Small intestine (tissue), 7 donors: Measurements from ENCODE around the gene ABHD17C. TPM values are rescaled to one million over a fixed set of nuclear protein-coding genes. Genes with fewer than 3 reads are reported as not detected.

Source experiments
- DNase-seq, 2 donors: peaks; one replicate each; pipeline versions ENCODE4 v3.0.0 to v3.0.0-alpha.2; 2013
- FAIRE-seq: peaks from 2 replicates; lab custom pipeline; 2012; peaks lifted over from hg19 to GRCh38; lab: Jason Lieb, UNC
- H3K27ac ChIP-seq, 3 donors: one replicate each; pipeline ENCODE4 v1.5.1; 2013; ENCODE audit warnings: low read length in 2 of 3, mild to moderate bottlenecking in 2 of 3, control low read depth in 1 of 3, inconsistent platforms in 1 of 3, low read depth in 1 of 3, moderate library complexity in 1 of 3
- H3K27me3 ChIP-seq, 3 donors: one replicate each; pipeline ENCODE4 v1.6.1; 2013; ENCODE audit warnings: low read length in 3 of 3, inconsistent platforms in 1 of 3; ENCODE audit not compliant: control insufficient read depth in 3 of 3, insufficient read depth in 3 of 3
- H3K36me3 ChIP-seq, 3 donors: one replicate each; pipeline ENCODE4 v1.6.1; 2013; ENCODE audit warnings: low read length in 3 of 3, inconsistent platforms in 1 of 3, low read depth in 1 of 3, mild to moderate bottlenecking in 1 of 3, moderate library complexity in 1 of 3; ENCODE audit not compliant: control insufficient read depth in 3 of 3, insufficient read depth in 2 of 3
- H3K4me1 ChIP-seq, 3 donors: one replicate each; pipeline ENCODE4 v1.6.1; 2013; ENCODE audit warnings: low read length in 2 of 3, inconsistent platforms in 1 of 3, low read depth in 1 of 3, mild to moderate bottlenecking in 1 of 3, moderate library complexity in 1 of 3; ENCODE audit not compliant: control insufficient read depth in 3 of 3, insufficient read depth in 2 of 3
- H3K4me3 ChIP-seq, 3 donors: one replicate each; pipeline ENCODE4 v1.5.1; 2013; ENCODE audit warnings: low read length in 3 of 3, control low read depth in 1 of 3, inconsistent platforms in 1 of 3, low read depth in 1 of 3, mild to moderate bottlenecking in 1 of 3, moderate library complexity in 1 of 3
- H3K9me3 ChIP-seq, 2 donors: one replicate each; pipeline ENCODE4 v1.6.1; 2013; ENCODE audit warnings: low read depth in 1 of 2, low read length in 1 of 2; ENCODE audit not compliant: control insufficient read depth in 2 of 2, insufficient read depth in 1 of 2
- WGBS, 3 donors: extraction: QIAGEN DNeasy Blood & Tissue Kit; methylation state at CpG; one replicate each; pipeline ENCODE4 v1.1.7; 2013; 5-methylcytosine and 5-hydroxymethylcytosine counted together
- polyA plus RNA-seq, 4 donors: library from polyadenylated mRNA; stranded (reverse) in 3 of 4; unstranded in 1 of 4; fragments of 200-250 nt in 3 of 4; fragments of 120-200 nt in 1 of 4; gene quantifications; one replicate each; pipeline versions ENCODE4 v1.2.1 to v1.2.3, GENCODE V29; 2013
- donor health status: healthy with polysubstance abuse.
- donor health status: control.
- donor health status: control.
- donor health status: Bipolar disorder and iron deficiency.
- donor health status: healthy.

Gene ABHD17C
- polyA plus RNA-seq, 4 donors: 27.6 to 70.0 (median 33.9) TPM

DNA sequence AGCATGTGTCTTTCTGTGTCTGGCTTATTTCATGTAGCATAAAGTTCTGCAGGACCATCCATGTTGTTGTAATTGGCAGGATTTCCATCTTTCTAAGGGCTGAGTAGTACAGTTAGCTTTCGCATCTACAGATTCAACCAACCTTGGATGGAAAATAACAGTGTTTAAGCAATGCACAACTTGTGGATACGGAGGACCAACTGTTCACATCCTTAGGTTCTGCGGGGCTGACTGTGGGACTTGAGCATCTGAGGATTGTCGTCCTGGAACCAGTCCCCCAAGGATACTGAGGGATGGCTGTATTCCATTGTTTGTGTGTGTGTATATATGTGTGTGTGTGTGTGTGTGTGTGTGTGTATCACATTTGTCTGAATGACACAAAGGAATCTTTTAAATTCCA lies 27.7 kb downstream of the ABHD17C start:
- H3K9me3 ChIP-seq: no peaks in the 10 kb centered on the region
- H3K27me3 ChIP-seq: no peaks in the 10 kb centered on the region
- FAIRE-seq: no peak
- H3K4me3 ChIP-seq: no peak overlapping the region
- peaks cover 0 to 13% (median 0%) of the 10 kb centered on the region in 3 donors for H3K36me3 ChIP-seq
- WGBS, 3 donors: 87 to 93% (median 91%) methylated on average over 4 of the region's 4 CpGs
- DNase-seq: no peak
- no peak overlapping the region for H3K27ac ChIP-seq
- no peaks in the 10 kb centered on the region for H3K4me1 ChIP-seq

- H3K9me3 ChIP-seq: no peaks in the 10 kb centered on the region
- WGBS, 3 donors: 79 to 82% (median 80%) methylated on average over 4 of the region's 4 CpGs
Measured at GRCh38 chr15:80727196-80727595, 32.1 kb downstream of the ABHD17C start.

DNA sequence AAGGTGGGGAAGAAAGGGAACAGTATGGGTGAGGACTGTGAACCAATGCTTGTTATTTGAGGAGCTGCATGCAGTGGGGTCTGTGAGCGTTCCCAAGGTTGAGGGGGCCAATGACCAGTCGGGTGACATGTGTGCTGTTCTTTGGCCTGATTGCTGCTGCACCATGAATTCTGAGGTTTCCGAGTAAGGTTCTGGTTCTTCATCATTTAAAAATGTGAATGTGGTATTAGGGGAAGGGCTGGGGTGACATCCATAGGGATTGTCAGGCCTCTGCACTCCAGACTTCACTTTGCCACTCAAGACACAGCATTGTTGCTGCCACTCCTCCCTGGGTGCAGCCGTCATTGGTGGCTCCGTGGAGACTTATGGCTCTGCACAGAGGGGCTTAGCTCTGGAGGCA lies 32.5 kb downstream of the ABHD17C start:
- FAIRE-seq (no peak), DNase-seq (no peak)
- Histone ChIP-seq H3K27me3 (no peaks in the 10 kb centered on the region), H3K4me1 (no peaks in the 10 kb centered on the region), H3K9me3 (no peaks in the 10 kb centered on the region), H3K27ac (no peak overlapping the region), H3K4me3 (no peak overlapping the region), H3K36me3 (peaks cover 0 to 14% (median 0%) of the 10 kb centered on the region in 3 donors)
- WGBS, 3 donors: 85 to 89% (median 85%) methylated on average over 5 of the region's 5 CpGs

More at GRCh38 chr15:80727196-80727595, 32.1 kb downstream of the ABHD17C start:
- no peak overlapping the region for H3K27ac ChIP-seq
- peaks cover 0 to 13% (median 0%) of the 10 kb centered on the region in 3 donors for H3K36me3 ChIP-seq
- H3K4me1 ChIP-seq: no peaks in the 10 kb centered on the region
- no peak for FAIRE-seq
- DNase-seq: no peak
- no peaks in the 10 kb centered on the region for H3K27me3 ChIP-seq
- no peak overlapping the region for H3K4me3 ChIP-seq

DNA sequence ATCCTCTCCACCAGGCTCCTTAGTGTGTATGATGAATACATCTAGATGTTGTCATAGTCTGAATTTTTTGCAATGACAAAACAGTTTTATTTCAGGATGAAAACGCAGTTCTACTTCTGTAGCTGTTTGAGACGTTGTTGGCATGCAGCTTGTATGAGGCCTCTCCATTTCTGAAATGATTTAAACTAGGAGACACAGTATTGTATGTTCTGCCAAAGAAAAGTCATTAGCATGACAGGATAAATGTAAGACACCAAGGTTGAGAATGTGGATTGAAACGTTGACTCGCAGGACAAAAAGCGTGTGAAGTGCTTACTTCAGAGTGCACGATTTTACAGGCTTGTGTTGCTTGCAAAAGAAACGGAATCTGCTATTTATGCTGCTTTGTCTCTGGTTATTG lies 35.3 kb downstream of the ABHD17C start:
- Histone ChIP-seq H3K27me3 (no peaks in the 10 kb centered on the region), H3K4me1 (peaks cover 0 to 7% (median 0%) of the 10 kb centered on the region in 3 donors), H3K4me3 (no peak overlapping the region), H3K9me3 (no peaks in the 10 kb centered on the region), H3K27ac (no peak overlapping the region), H3K36me3 (peaks cover 0 to 23% (median 0%) of the 10 kb centered on the region in 3 donors)
- 84 to 89% (median 88%) methylated on average over 7 of the region's 7 CpGs for WGBS, 3 donors
- DNase-seq (no peak), FAIRE-seq (no peak)

GRCh38 chr15:80730926-80731325 lies 35.8 kb downstream of the ABHD17C start:
- Histone ChIP-seq H3K27ac (no peak overlapping the region), H3K9me3 (no peaks in the 10 kb centered on the region), H3K4me1 (peaks cover 0 to 7% (median 0%) of the 10 kb centered on the region in 3 donors), H3K36me3 (peaks cover 0 to 19% (median 0%) of the 10 kb centered on the region in 3 donors), H3K27me3 (no peaks in the 10 kb centered on the region), H3K4me3 (no peak overlapping the region)
- 67 to 88% (median 72%) methylated on average over 6 of the region's 6 CpGs for WGBS, 3 donors
- DNase-seq (no peak), FAIRE-seq (no peak)

DNA sequence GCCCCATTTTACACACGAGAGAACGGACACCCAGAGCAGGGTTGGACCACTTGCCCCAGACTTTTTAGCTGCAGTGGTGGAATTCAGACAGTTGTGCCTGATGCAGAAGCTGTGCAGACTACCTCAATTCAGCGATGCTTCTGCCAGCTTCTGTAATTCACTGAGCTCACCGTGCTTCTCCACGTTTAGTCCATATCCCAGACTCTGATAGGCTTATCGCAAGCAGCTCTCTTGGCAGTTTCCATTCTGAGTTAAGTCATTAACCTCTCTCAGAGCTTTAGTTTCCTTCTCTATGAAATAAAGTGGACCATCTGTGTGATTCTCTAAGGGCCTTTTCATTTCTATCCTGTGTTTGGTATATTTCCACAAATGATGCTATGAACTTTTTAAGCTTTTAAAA lies 37.1 kb downstream of the ABHD17C start:
- WGBS, 3 donors: 71 to 75% (median 73%) methylated on average over 6 of the region's 6 CpGs
- H3K36me3 ChIP-seq: peaks cover 0 to 21% (median 0%) of the 10 kb centered on the region in 3 donors
- H3K27me3 ChIP-seq: no peaks in the 10 kb centered on the region
- no peak overlapping the region for H3K4me3 ChIP-seq
- FAIRE-seq (no peak), DNase-seq (no peak)
- peaks cover 0 to 3% of the 10 kb centered on the region in 2 donors for H3K9me3 ChIP-seq
- H3K4me1 ChIP-seq: peaks cover 0 to 13% (median 0%) of the 10 kb centered on the region in 3 donors
- H3K27ac ChIP-seq: no peak overlapping the region

DNA sequence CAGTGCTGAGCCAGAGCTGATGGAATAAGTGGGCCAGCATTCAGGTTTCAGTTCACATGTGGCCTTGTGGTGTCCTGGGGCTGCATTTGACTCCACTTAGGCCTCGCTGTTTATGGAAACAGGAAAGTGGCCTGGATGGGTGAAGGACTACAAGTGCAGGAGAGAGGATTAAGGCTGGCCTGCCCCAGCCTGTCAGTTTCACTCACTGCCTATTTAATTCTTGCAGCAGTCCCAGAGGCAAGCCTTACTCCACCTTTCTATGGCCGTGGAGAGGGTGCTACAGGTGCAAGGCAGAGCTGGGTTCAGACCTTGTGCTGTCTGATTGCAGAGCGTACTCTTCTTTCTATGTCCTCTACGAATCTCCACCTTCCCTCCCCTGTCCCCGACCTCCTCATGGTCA lies 37.7 kb downstream of the ABHD17C start:
- 75 to 86% (median 85%) methylated on average over 5 of the region's 5 CpGs for WGBS, 3 donors
- FAIRE-seq (no peak), DNase-seq (no peak)
- H3K9me3 ChIP-seq: peaks cover 0 to 3% of the 10 kb centered on the region in 2 donors
- no peaks in the 10 kb centered on the region for H3K27me3 ChIP-seq
- no peak overlapping the region for H3K4me3 ChIP-seq
- H3K4me1 ChIP-seq: peaks cover 0 to 13% (median 0%) of the 10 kb centered on the region in 3 donors
- H3K27ac ChIP-seq: no peak overlapping the region
- peaks cover 0 to 18% (median 0%) of the 10 kb centered on the region in 3 donors for H3K36me3 ChIP-seq

GRCh38 chr15:80733460-80733859 lies 38.4 kb downstream of the ABHD17C start:
- Histone ChIP-seq H3K4me3 (no peak overlapping the region), H3K27me3 (no peaks in the 10 kb centered on the region), H3K9me3 (peaks cover 0 to 8% of the 10 kb centered on the region in 2 donors), H3K36me3 (peaks cover 0 to 17% (median 0%) of the 10 kb centered on the region in 3 donors), H3K4me1 (peaks cover 0 to 13% (median 0%) of the 10 kb centered on the region in 3 donors), H3K27ac (no peak overlapping the region)
- WGBS, 3 donors: 48 to 57% (median 48%) methylated on average over 1 of the region's 1 CpG
- no peak for FAIRE-seq
- no peak for DNase-seq

DNA sequence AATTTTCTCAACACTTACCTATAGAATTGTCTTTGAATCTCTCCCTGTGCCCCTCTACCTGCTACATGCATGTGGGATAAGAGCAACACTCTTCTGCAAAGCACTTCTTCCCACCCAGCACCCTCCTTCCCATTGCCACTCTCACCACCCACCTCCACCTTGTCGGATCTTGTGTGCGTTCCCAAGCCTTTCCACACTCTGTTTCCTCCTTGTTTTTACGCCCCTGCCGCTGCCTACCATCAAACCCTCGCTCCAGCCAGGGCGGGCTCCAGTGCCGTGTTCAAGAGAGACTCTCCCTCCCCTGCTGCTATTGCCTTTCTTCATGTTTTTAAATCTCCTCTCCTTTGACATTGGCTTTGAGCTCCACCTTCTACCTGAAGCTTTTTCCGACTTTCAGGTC lies 40.2 kb downstream of the ABHD17C start:
- peaks cover 0 to 14% of the 10 kb centered on the region in 2 donors for H3K9me3 ChIP-seq
- H3K36me3 ChIP-seq: peaks cover 0 to 15% (median 0%) of the 10 kb centered on the region in 3 donors
- no peak overlapping the region for H3K4me3 ChIP-seq
- WGBS, 3 donors: 91 to 96% (median 95%) methylated on average over 8 of the region's 8 CpGs
- H3K4me1 ChIP-seq: peaks cover 0 to 13% (median 0%) of the 10 kb centered on the region in 3 donors
- H3K27me3 ChIP-seq: no peaks in the 10 kb centered on the region
- FAIRE-seq (no peak), DNase-seq (no peak)
- H3K27ac ChIP-seq: no peak overlapping the region
